Left ventricle myocardium inferior (tissue), 1 donor: Measurements from ENCODE around the gene RAB31. TPM values are rescaled to one million over a fixed set of nuclear protein-coding genes. Genes with fewer than 3 reads are reported as not detected.
"Not testable (repeated sequence)": the region's sequence is repeated elsewhere in the genome, so short reads cannot be mapped to it uniquely, and the experiment has no call there.

Experiments
- DNase-seq: peaks from one replicate; pipeline ENCODE4 v3.0.0-alpha.2; 2020
- H3K27ac ChIP-seq: fragments of 200-600 bp; replicated peaks from 2 replicates; pipeline ENCODE4 v1.8.0; 2021
- H3K27me3 ChIP-seq: fragments of 200-600 bp; 2 replicates; pipeline ENCODE4 v1.8.0; 2021; ENCODE audit warnings: low read depth
- H3K36me3 ChIP-seq: fragments of 200-600 bp; 2 replicates; pipeline ENCODE4 v1.8.0; 2021
- H3K4me1 ChIP-seq: fragments of 200-600 bp; 2 replicates; pipeline ENCODE4 v1.8.0; 2021
- H3K4me3 ChIP-seq: fragments of 200-600 bp; 2 replicates; pipeline ENCODE4 v1.8.0; 2021; ENCODE audit warnings: mild to moderate bottlenecking, moderate library complexity
- H3K9me3 ChIP-seq: fragments of 200-600 bp; replicated peaks from 2 replicates; pipeline ENCODE4 v1.8.0; 2021
- intact Hi-C: fragments of 100-400 bp; cut with micrococcal nuclease; formaldehyde crosslinking; loops from one replicate; pipeline ENCODE4 v1.11.0; 2022
- total RNA-seq: library from RNA; stranded (reverse); fragmentation: NEBNext Ultra II Directional; extraction: Animal tissue kit (Norgen Biotek cat#: 25700); gene quantifications from one replicate; pipeline ENCODE4 v1.2.1, GENCODE V29; 2021
- TF ChIP-seq, protein P1 (sequence below): fragments of 200-600 bp; IDR thresholded peaks from 2 replicates; pipeline ENCODE4 v1.8.0; 2021; ENCODE audit warnings: antibody characterized with exemption, mild to moderate bottlenecking, borderline replicate concordance
- donor health status: DM: no; HTN: yes; CAD: no; lungs with severe emphysema.

Gene RAB31
- total RNA-seq, 1 donor from 2014 or later = 12.0 TPM

DNA sequence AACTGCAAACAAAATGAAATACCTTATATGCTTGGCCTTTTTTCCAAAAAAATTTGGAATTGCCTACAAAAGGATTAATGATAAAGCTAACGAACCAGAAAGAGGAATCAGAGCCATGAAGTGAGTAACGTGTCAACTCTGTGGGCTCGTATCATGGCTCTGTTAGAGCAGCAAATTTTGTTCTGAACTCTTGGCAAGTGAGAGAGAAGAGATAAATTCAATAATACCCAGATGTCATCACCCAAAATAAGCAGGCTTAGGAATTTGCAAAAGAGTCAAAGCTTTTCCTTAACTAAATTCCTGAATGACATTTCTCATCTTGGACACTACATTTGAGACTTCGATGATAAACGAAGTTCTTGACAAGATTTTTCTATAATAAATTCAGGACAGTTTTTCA, 182.1 kb downstream of the RAB31 start:
- H3K27ac ChIP-seq = no peak overlapping the region
- H3K4me1 ChIP-seq = peaks cover 6% of the 10 kb centered on the region
- DNase-seq = no peak
- TF ChIP-seq, protein P1, sequence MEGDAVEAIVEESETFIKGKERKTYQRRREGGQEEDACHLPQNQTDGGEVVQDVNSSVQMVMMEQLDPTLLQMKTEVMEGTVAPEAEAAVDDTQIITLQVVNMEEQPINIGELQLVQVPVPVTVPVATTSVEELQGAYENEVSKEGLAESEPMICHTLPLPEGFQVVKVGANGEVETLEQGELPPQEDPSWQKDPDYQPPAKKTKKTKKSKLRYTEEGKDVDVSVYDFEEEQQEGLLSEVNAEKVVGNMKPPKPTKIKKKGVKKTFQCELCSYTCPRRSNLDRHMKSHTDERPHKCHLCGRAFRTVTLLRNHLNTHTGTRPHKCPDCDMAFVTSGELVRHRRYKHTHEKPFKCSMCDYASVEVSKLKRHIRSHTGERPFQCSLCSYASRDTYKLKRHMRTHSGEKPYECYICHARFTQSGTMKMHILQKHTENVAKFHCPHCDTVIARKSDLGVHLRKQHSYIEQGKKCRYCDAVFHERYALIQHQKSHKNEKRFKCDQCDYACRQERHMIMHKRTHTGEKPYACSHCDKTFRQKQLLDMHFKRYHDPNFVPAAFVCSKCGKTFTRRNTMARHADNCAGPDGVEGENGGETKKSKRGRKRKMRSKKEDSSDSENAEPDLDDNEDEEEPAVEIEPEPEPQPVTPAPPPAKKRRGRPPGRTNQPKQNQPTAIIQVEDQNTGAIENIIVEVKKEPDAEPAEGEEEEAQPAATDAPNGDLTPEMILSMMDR = no peak
- H3K4me3 ChIP-seq = no peak overlapping the region
- intact Hi-C loops = no loop called here
- no peaks in the 10 kb centered on the region for H3K9me3 ChIP-seq
- H3K36me3 ChIP-seq = no peaks in the 10 kb centered on the region
- no peaks in the 10 kb centered on the region for H3K27me3 ChIP-seq

DNA sequence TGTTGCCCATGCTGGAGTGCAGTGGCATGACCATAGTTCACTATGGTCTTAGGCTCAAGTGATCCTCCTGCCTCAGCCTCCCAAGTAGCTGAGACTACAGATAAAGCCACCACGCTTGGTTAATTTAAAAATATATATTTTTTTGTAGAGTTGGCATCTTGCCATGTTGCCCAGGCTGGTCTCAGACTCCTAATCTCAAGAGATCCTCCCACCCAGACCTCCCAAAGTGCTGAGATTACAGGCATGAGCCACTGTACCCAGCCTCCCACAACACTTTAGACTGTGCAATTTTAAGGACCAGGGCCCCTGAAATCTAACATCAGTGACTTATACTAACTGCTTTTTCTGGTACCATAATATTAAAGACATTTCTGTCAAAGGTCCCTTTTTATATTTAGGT, 182.9 kb downstream of the RAB31 start:
- H3K27me3 ChIP-seq = no peaks in the 10 kb centered on the region
- H3K4me1 ChIP-seq = peaks cover 6% of the 10 kb centered on the region
- H3K4me3 ChIP-seq = no peak overlapping the region
- H3K27ac ChIP-seq = no peak overlapping the region
- H3K9me3 ChIP-seq = no peaks in the 10 kb centered on the region
- TF ChIP-seq, protein P1 = no peak
- intact Hi-C loops = no loop called here
- DNase-seq = no peak
- no peaks in the 10 kb centered on the region for H3K36me3 ChIP-seq

DNA sequence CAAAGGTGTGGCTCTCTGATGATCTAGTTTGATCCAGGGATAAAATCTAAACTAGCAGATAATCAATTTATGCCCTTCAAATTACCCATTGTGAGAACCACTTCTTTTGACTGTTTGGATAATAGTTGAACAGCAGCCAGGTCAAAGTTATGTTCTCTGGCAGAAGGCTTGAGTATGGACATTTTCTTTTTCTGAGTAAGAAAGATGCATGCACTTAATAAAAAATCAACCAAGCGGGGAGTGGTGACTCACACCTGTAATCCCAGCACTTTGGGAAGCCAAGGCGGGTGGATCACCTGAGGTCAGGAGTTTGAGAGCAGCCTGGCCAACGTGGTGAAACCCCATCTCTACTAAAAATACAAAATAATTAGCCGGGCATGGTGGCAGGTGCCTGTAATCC, 183.4 kb downstream of the RAB31 start:
- H3K36me3 ChIP-seq, H3K4me1 ChIP-seq, intact Hi-C loops, H3K4me3 ChIP-seq, H3K9me3 ChIP-seq, DNase-seq, H3K27me3 ChIP-seq, H3K27ac ChIP-seq: not testable (repeated sequence)

DNA sequence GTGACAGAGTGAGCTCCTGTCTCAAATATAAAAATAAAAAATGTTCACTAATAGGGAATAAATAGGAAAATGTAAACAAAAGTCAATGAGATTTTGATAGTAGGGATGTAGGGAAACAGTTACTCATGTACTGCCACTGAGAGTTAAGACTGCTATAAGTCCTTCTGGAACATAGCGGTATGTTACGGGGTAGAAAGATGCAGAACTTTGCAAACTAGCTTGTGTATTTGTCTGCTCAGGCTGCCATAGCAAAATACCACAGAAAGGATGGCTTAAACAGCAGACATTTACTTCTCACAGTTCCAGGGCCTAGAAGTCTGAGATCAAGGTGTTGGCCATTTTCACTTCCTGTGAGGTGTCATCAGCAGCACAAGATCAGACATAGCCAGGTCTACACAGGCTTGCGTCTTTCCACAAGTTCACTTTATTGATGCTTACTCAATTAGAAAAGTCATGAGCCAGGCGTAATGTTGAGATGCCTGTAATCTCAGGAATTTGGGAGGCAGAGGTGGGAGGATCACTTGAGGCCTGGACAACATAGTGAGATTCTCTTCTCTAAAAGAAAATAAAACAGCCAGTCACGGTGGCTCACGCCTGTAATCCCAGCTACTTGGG, 186.5 kb downstream of the RAB31 start:
- no peak overlapping the region for H3K4me3 ChIP-seq
- no peaks in the 10 kb centered on the region for H3K36me3 ChIP-seq
- H3K27ac ChIP-seq = no peak overlapping the region
- TF ChIP-seq, protein P1 = no peak
- peaks cover 6% of the 10 kb centered on the region for H3K4me1 ChIP-seq
- no peaks in the 10 kb centered on the region for H3K9me3 ChIP-seq
- H3K27me3 ChIP-seq = no peaks in the 10 kb centered on the region
- intact Hi-C loops = no loop called here
- no peak for DNase-seq

DNA sequence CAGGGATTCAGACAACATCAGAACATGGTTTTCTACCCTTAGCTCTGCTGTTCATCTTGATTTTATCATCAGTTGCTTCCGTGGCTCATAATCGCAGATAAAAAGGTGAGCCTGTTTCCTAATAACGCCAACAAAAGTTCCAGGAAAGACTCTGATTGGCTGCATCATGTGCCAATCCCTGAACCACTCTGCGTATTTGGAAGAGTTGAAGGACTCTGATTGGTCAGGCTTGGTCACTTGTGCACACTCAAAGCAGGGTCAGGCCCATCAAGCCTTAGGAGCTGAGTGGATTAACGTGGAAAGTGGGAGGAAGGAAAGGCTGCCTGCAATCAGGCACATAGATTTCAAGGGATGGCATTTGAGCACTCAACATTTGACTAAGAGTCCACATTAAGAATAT, 189.0 kb downstream of the RAB31 start:
- no peaks in the 10 kb centered on the region for H3K27me3 ChIP-seq
- no peak for DNase-seq
- H3K36me3 ChIP-seq = no peaks in the 10 kb centered on the region
- H3K27ac ChIP-seq = no peak overlapping the region
- H3K4me3 ChIP-seq = no peak overlapping the region
- H3K4me1 ChIP-seq = no peaks in the 10 kb centered on the region
- intact Hi-C loops = no loop called here
- TF ChIP-seq, protein P1 = no peak
- H3K9me3 ChIP-seq = no peaks in the 10 kb centered on the region

DNA sequence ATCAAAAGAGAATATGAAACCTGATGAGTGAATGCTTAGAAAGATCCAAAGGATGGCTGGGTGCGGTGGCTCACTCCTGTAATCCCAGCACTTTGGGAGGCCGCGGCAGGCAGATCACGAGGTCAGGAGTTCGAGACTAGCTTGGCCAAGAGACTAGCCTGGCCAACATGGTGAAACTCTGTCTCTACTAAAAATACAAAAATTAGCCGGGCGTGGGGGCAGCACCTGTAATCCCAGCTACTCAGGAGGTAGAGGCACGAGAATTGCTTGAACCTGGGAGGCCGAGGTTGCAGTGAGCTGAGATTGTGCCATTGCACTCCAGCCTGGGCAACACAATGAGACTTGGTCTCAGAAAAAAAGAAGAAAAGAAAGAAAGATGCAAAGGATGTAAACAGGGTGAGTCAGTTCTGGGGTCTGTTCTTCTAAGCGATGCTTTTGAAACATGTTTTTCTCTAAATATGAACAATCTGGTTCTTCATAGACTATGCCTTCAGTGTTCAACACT, 189.7 kb downstream of the RAB31 start:
- DNase-seq, intact Hi-C loops, H3K27ac ChIP-seq, H3K27me3 ChIP-seq, H3K9me3 ChIP-seq, H3K4me3 ChIP-seq, H3K4me1 ChIP-seq, H3K36me3 ChIP-seq: not testable (repeated sequence)
